ENCODE measurements around the gene RPS10. TPM values are rescaled to one million over a fixed set of nuclear protein-coding genes. Genes with fewer than 3 reads are reported as not detected.

RPS10 gene
- total RNA-seq, 1 donor from 2014 or later, result 956 TPM

DNA sequence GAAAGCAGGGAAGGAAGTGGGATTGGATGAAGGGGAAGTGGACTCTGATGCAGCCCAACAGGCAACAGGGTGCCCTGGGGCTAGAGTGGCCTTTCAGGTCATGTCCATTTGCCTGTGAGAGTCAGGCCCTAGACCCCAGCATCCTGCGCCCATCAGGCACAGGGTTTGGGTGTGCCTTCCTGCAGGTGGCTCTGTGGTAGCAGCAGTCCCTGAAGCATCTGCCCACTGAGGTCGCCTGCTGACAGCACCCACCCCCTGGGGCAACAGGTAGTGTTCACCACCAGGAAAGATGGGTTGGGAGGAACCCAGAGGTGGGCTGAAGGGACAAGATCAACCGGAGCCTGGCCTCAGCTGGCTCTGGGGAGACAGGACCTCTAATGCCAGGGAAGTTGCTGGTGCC, 43.6 kb upstream of the RPS10 start:
- no peaks in the 10 kb centered on the region for H3K36me3 ChIP-seq
- TF ChIP-seq, protein P1, sequence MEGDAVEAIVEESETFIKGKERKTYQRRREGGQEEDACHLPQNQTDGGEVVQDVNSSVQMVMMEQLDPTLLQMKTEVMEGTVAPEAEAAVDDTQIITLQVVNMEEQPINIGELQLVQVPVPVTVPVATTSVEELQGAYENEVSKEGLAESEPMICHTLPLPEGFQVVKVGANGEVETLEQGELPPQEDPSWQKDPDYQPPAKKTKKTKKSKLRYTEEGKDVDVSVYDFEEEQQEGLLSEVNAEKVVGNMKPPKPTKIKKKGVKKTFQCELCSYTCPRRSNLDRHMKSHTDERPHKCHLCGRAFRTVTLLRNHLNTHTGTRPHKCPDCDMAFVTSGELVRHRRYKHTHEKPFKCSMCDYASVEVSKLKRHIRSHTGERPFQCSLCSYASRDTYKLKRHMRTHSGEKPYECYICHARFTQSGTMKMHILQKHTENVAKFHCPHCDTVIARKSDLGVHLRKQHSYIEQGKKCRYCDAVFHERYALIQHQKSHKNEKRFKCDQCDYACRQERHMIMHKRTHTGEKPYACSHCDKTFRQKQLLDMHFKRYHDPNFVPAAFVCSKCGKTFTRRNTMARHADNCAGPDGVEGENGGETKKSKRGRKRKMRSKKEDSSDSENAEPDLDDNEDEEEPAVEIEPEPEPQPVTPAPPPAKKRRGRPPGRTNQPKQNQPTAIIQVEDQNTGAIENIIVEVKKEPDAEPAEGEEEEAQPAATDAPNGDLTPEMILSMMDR (IDR thresholded peaks at IDR 0.05), result no peak
- no peak overlapping the region for H3K27ac ChIP-seq
- DNase-seq (no peak), ATAC-seq (no peak)
- H3K4me1 ChIP-seq, result peaks cover 11% of the 10 kb centered on the region
- peaks cover 28% of the 10 kb centered on the region for H3K27me3 ChIP-seq (ENCODE audit: low read depth)
- no peaks in the 10 kb centered on the region for H3K9me3 ChIP-seq
- intact Hi-C loops (cut with DNase I), result no loop called here
- H3K4me3 ChIP-seq, result no peak overlapping the region

DNA sequence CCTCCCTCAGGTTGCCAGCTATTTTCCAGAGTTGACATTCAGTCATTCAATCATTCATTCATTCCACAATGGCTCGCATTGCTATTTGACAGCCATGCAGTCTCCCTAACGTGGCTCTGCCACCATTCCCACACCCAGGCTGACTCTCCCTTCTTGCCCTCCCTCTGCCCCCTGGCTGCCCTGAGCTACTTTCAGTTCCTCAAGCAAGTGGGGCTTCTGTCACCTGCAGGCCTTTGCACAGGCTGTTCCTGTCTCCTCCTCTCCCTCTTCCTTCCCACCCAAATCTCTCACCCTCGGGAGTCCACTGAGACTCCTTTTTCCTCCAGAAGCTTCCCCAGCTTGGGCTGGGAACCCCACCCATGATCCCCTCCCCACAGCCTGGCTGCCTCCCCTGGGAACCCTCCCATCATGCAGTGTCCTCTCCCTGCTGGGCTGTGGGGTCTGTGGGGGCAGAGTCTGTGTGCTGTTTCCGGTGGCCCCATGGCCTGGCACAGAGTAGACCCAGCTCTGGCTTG, 42.6 kb upstream of the RPS10 start:
- intact Hi-C loops (cut with DNase I), result no loop called here
- Histone ChIP-seq H3K27me3 (ENCODE audit: low read depth) (peaks cover 38% of the 10 kb centered on the region), H3K4me3 (no peak overlapping the region), H3K9me3 (no peaks in the 10 kb centered on the region), H3K27ac (no peak overlapping the region), H3K36me3 (no peaks in the 10 kb centered on the region), H3K4me1 (peaks cover 11% of the 10 kb centered on the region)
- TF ChIP-seq, protein P1 (IDR thresholded peaks at IDR 0.05), result no peak
- ATAC-seq, result peak in 1 of 2 donors; percentile 28
- no peak for DNase-seq

DNA sequence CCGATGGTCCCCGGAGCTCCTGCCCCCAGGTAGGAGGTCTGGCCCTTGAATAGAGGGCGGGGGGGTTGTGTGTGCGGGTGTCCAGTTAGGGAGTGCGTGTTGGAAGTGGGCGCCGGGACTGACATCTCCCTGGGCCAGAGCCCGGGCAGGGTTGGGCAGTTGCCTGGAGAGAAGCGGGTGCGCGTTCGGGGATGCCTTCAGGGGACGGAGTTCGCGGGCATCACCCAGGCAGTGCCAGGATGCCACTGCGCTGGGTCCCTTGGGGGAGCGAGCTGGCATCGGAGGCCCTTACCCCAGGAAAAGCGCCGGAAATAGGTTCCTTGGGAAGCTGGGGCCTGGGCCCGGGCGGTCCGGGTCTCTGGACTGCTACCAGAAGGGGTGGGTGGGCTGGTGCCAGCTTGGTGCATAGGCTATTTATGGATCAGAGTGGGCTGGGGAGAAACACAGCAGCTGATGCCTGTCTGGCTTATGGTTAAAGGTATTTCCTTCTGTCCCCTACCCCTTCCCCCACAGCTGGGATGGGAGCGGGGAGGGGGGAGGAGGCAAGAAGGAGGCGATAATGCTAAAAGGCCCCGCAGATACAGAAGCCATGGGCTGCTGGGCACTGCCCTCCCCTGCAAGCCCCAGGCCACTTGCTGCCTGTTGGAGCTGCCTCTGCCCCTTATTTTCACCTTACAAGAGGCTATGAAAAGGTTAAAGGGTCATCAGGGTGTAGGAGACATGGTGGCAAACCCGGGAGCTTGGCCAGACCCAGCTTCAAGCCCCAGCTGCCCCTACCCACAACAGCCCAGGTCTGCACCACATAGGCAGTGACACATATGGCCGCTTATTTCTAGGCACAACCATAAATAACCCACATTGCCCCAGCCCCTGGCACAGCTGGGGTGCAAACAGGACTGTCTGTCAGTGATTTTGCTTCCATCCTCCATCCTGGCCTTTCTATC, 40.6 kb upstream of the RPS10 start:
- Histone ChIP-seq H3K4me1 (peaks cover 11% of the 10 kb centered on the region), H3K27ac (no peak overlapping the region), H3K36me3 (no peaks in the 10 kb centered on the region), H3K4me3 (peak overlapping the region; percentile 44), H3K27me3 (ENCODE audit: low read depth) (peaks cover 38% of the 10 kb centered on the region), H3K9me3 (no peaks in the 10 kb centered on the region)
- TF ChIP-seq, protein P1 (IDR thresholded peaks at IDR 0.05), result no peak
- intact Hi-C loops (cut with DNase I), result no loop called here
- DNase-seq (no peak), ATAC-seq (peak in 1 of 2 donors; percentile 7)

DNA sequence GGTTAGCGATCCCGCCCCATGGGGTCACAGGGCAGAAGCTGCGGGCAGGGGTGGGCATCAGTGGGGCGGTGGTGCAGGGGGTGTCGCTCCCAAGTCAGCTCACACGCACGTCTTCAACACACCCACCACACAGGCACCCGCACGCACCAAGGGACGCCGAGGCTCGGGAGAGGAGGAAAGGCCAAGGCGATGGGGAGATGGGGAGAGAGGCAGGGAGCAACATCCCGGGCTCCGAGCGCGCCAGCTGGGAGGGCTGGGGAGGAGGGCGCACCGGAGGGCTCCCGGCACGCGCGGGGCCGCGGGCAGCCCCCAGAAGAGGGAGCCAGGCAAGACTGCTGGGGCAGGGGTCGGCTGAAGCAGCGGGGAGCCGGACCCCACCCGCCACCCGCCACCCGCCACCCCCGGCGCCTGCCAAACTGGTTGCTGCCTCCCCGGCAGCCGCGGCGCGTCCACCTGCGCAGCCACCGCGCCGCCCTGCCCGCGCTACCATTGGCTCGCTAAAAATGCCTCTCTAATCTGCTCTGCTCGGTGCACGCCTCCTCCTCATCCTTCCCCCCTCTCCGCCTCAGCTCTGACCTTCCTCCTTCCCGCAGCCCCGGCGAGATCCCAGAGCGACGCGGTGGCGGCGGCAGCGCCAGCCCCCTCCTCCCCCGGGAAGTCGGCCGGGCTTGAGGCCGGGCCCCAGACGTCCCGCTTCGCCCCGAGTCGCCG, 39.8 kb upstream of the RPS10 start, which contains the start of gene PACSIN1:
Gene PACSIN1 (plus strand): TSS at position 546 of the 711 bp plus-strand sequence. CDS start 60,230 bp downstream, outside the sequence.
- intact Hi-C loops (cut with DNase I), result no loop called here
- TF ChIP-seq, protein P1 (IDR thresholded peaks at IDR 0.05), result no peak
- no peak for DNase-seq
- ATAC-seq, result peak; percentile 65 to 70
- H3K4me3 ChIP-seq, result peak within 1 kb of the TSS; percentile 44
- H3K4me1 ChIP-seq, result peaks cover 11% of the 10 kb centered on the region
- no peaks in the 10 kb centered on the region for H3K9me3 ChIP-seq
- H3K27ac ChIP-seq, result no peak within 1 kb of the TSS
- H3K36me3 ChIP-seq, result no peaks in the 10 kb centered on the region
- H3K27me3 ChIP-seq (ENCODE audit: low read depth), result peaks cover 38% of the 10 kb centered on the region

DNA sequence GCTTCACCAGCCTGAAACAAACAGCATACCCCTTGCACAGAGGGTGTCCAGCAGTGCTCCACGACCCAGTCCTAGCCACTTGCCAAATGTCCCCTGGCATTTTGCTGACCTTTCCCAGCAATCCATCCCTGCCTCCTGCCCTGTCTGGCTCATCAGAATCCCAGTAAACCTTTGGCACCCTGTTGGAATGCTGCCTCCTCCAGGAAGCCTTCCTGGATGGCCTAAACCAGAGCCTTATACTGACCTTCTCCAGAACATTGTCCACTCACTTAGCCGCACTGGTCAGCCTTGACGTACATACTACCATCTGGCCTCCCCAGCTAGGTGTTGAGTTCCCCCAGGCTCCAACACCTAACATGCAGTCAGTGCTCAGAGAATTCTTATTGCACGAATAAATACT, 38.0 kb upstream of the RPS10 start:
- no peak overlapping the region for H3K27ac ChIP-seq
- TF ChIP-seq, protein P1 (IDR thresholded peaks at IDR 0.05), result no peak
- intact Hi-C loops (cut with DNase I), result no loop called here
- no peak overlapping the region for H3K4me3 ChIP-seq
- no peak for ATAC-seq
- peaks cover 32% of the 10 kb centered on the region for H3K27me3 ChIP-seq (ENCODE audit: low read depth)
- H3K9me3 ChIP-seq, result no peaks in the 10 kb centered on the region
- DNase-seq, result no peak
- peaks cover 11% of the 10 kb centered on the region for H3K4me1 ChIP-seq
- no peaks in the 10 kb centered on the region for H3K36me3 ChIP-seq
